Chondrocyte (in vitro differentiated cells): ENCODE measurements around the gene CFAP54. TPM values are rescaled to one million over a fixed set of nuclear protein-coding genes. Genes with fewer than 3 reads are reported as not detected.

Source experiments
- DNase-seq: peaks from one replicate; pipeline ENCODE4 v3.0.0; 2021; ENCODE audit warnings: mixed read lengths, low spot score
- H3K27ac Mint-ChIP-seq: one replicate; pipeline ENCODE4 v1.8.0; 2021; ENCODE audit warnings: mild to moderate bottlenecking, moderate library complexity, mixed read lengths; ENCODE audit not compliant: unreplicated experiment
- H3K27me3 Mint-ChIP-seq: 2 replicates; pipeline ENCODE4 v1.8.0; 2021; ENCODE audit warnings: low read depth, mixed read lengths
- H3K36me3 Mint-ChIP-seq: 2 replicates; pipeline ENCODE4 v1.8.0; 2021; ENCODE audit warnings: low read depth, mixed read lengths
- H3K4me1 Mint-ChIP-seq: 2 replicates; pipeline ENCODE4 v1.8.0; 2021; ENCODE audit warnings: low read depth, mild to moderate bottlenecking, mixed read lengths
- H3K4me3 Mint-ChIP-seq: one replicate; pipeline ENCODE4 v1.8.0; 2021; ENCODE audit warnings: mild to moderate bottlenecking, moderate library complexity, mixed read lengths; ENCODE audit not compliant: unreplicated experiment
- H3K9me3 Mint-ChIP-seq: 2 replicates; pipeline ENCODE4 v1.8.0; 2021; ENCODE audit warnings: low read depth, mixed read lengths
- total RNA-seq: library from RNA; stranded (reverse); gene quantifications from 3 replicates; pipeline ENCODE4 v1.2.1, GENCODE V29; 2021
- TF ChIP-seq, protein P1 (sequence below): fragments of 200-600 bp; sonication (generic); IDR thresholded peaks from 2 replicates; pipeline ENCODE4 v1.5.0; 2021; ENCODE audit warnings: antibody characterized with exemption, mild to moderate bottlenecking, moderate library complexity

Gene CFAP54
- total RNA-seq, 1 donor from 2014 or later, result 0.15 TPM

DNA sequence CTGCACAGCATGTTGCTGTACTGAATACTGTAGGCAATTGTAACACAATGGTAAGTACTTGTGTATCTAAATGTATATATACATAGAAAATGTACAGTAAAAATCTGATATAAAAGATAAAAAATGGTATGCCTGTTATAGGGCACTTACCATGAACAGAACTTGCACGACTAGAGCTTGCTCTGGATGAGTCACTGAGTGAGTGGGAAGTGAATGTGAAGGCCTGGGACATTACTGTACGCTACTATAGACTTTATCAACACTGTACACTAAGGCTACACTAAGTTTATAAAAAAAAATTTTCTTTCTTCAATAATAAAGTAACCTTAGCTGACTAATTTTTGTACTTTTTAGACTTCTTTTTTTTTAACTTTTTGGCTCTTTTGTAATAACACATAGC lies 393.5 kb downstream of the CFAP54 start:
- TF ChIP-seq, protein P1, sequence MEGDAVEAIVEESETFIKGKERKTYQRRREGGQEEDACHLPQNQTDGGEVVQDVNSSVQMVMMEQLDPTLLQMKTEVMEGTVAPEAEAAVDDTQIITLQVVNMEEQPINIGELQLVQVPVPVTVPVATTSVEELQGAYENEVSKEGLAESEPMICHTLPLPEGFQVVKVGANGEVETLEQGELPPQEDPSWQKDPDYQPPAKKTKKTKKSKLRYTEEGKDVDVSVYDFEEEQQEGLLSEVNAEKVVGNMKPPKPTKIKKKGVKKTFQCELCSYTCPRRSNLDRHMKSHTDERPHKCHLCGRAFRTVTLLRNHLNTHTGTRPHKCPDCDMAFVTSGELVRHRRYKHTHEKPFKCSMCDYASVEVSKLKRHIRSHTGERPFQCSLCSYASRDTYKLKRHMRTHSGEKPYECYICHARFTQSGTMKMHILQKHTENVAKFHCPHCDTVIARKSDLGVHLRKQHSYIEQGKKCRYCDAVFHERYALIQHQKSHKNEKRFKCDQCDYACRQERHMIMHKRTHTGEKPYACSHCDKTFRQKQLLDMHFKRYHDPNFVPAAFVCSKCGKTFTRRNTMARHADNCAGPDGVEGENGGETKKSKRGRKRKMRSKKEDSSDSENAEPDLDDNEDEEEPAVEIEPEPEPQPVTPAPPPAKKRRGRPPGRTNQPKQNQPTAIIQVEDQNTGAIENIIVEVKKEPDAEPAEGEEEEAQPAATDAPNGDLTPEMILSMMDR, result no peak
- Mint-ChIP-seq H3K4me3 (no peak overlapping the region), H3K4me1 (peaks cover 16% of the 10 kb centered on the region), H3K36me3 (no peaks in the 10 kb centered on the region), H3K27ac (no peak overlapping the region), H3K27me3 (no peaks in the 10 kb centered on the region), H3K9me3 (peaks cover 4% of the 10 kb centered on the region)
- DNase-seq, result no peak

DNA sequence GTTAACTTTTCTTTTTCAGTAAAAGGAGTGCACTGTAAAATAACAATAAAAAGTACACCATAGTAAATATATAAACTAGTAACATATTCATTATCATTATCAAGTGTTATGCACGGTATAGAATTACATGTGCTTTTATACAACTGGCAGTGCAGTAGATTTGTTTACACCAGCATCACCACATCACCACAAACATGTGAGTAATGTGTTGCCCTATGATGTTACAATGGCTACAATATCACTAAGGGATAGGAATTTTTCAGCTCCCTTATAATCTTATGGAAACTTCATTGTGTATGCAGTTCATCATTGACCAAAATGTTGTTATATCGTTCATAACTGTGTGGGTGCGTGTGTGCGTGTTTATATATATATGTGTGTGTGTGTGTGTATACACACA lies 394.2 kb downstream of the CFAP54 start:
- DNase-seq, result no peak
- Mint-ChIP-seq H3K27ac (no peak overlapping the region), H3K4me1 (peaks cover 12% of the 10 kb centered on the region), H3K27me3 (no peaks in the 10 kb centered on the region), H3K4me3 (no peak overlapping the region), H3K36me3 (no peaks in the 10 kb centered on the region), H3K9me3 (peaks cover 4% of the 10 kb centered on the region)
- TF ChIP-seq, protein P1, result no peak

DNA sequence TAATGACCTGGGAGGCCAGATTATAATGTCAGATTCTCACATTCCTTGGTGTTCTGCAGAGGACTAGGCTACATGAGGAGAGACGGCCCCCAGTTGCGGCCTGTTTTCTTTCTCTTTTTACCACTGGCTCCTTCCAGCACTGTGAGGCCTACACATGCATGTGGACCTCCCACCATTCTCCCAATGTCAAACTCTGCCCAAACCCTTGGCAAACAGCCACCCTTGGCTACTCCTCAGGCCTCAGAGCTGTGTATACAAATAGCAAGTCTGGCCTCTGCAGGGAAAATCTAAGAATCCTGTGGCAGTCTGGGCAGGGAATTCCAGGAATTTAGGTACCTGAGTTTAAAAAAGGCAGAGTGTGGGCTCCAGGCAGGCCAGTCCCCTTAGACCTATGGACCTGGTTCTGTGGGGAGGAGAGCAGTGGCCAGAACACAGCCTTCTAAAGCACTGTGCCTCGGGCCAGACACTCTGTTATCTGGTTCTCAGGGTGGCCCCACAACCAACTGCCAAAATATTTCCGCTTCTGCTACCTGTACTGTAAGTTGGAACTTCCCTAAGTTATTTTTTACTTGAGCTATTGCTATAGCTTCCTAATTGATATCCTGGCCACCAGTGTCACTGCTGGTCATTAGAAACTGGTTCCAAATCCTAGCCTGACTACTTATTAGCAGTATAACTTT lies 397.8 kb downstream of the CFAP54 start:
- no peaks in the 10 kb centered on the region for H3K36me3 Mint-ChIP-seq
- H3K9me3 Mint-ChIP-seq, result peaks cover under 1% of the 10 kb centered on the region
- TF ChIP-seq, protein P1, result no peak
- no peak for DNase-seq
- peaks cover 9% of the 10 kb centered on the region for H3K4me1 Mint-ChIP-seq
- H3K27me3 Mint-ChIP-seq, result peaks cover 7% of the 10 kb centered on the region
- H3K4me3 Mint-ChIP-seq, result no peak overlapping the region
- H3K27ac Mint-ChIP-seq, result no peak overlapping the region

DNA sequence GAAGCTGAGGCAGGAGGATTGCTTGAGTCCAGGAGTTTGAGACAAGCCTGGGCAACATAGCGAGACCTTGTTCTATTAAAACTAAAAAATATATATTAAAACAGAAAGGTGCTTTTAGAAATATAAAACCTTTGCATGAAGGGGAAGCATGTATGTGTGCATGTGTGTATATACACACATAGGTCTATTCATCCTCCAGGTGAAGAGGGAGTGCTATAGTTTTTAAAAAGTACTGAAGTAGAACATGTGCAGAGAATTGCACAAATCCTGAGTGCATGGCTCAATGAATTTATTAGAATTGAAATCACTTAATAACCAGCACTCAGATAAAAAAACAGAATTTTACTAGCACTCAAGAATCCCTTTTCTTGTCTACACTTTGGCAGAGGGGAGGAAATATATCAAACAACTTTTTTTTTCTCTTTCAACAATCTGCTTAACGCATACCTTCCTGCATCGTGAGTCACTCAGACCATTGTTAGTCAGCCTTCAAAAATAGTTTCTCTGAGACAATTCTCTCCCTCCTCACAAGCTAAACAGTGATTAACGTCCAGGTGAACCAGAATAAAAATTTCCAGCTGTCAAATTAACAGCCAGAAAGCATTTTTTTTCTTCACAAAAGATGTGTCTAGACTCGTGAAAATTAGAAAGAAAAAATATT lies 400.0 kb downstream of the CFAP54 start:
- no peak for DNase-seq
- no peak overlapping the region for H3K27ac Mint-ChIP-seq
- H3K9me3 Mint-ChIP-seq, result no peaks in the 10 kb centered on the region
- H3K4me1 Mint-ChIP-seq, result peaks cover 9% of the 10 kb centered on the region
- H3K27me3 Mint-ChIP-seq, result peaks cover 12% of the 10 kb centered on the region
- no peak overlapping the region for H3K4me3 Mint-ChIP-seq
- TF ChIP-seq, protein P1, result no peak
- H3K36me3 Mint-ChIP-seq, result no peaks in the 10 kb centered on the region

DNA sequence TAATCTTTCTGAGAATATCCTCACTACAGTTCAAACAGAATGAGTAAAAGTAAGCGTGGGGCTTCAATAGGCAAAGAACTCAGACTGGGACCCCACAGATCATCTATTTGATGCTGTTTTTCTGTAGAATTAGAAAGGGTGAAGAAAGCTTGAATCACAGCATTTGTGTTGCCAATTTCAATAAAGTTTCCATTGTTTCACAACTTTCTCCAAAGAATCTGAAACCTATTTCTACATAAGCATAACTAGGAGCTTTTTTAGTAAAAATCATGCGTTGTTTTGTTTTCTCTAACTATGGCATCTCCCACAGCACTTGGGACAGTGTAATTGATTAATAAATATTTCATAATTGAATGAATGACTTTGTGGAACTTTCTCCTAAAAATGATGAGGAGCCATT lies 401.0 kb downstream of the CFAP54 start:
- Mint-ChIP-seq H3K4me3 (no peak overlapping the region), H3K9me3 (no peaks in the 10 kb centered on the region), H3K27ac (no peak overlapping the region), H3K4me1 (peaks cover 9% of the 10 kb centered on the region), H3K27me3 (peaks cover 16% of the 10 kb centered on the region), H3K36me3 (no peaks in the 10 kb centered on the region)
- DNase-seq, result no peak
- TF ChIP-seq, protein P1, result no peak
